H1 (cell line): ENCODE measurements around the gene AP1S3.

ENCODE experiments used
- CBX8 ChIP-seq: fragments of 300-800, 300-1000 bp; sonication (generic); IDR thresholded peaks from 2 replicates; pipeline ENCODE4 v1.7.1; 2016; ENCODE audit warnings: low read depth, low read length, borderline replicate concordance
- CTBP2 ChIP-seq: IDR thresholded peaks from 2 replicates; pipeline ENCODE4 v1.7.0; 2011; ENCODE audit warnings: borderline replicate concordance, mild to moderate bottlenecking, moderate library complexity, mixed read lengths, low read length; ENCODE audit not compliant: insufficient read depth, insufficient read length
- EP300 ChIP-seq, 2 experiments: IDR thresholded peaks; 1 replicate in 1 of 2; 2 replicates in 1 of 2; pipeline ENCODE4 v1.6.1; 2011 to 2012; ENCODE audit warnings: low read depth in 2 of 2, low read length in 2 of 2, mild to moderate bottlenecking in 2 of 2, borderline replicate concordance in 1 of 2, inconsistent platforms in 1 of 2, moderate library complexity in 1 of 2
- RAD21 ChIP-seq, 2 experiments: IDR thresholded peaks in 1 of 2; conservative IDR thresholded peaks in 1 of 2; 2 replicates each; pipeline ENCODE4 v1.6.1; 2011; ENCODE audit warnings: low read depth in 2 of 2, low read length in 2 of 2, improper control_type of control experiment in 1 of 2, inconsistent platforms in 1 of 2, mild to moderate bottlenecking in 1 of 2, moderate library complexity in 1 of 2
- RNF2 ChIP-seq: fragments of 200-900, 300-1000 bp; sonication (generic); IDR thresholded peaks from 2 replicates; pipeline ENCODE4 v1.7.1; 2016; ENCODE audit warnings: borderline replicate concordance, low read depth, mild to moderate bottlenecking, antibody characterized with exemption, low read length; ENCODE audit not compliant: poor library complexity, severe bottlenecking; ENCODE audit errors: missing control alignments
- SIN3A ChIP-seq, 2 experiments: IDR thresholded peaks in 1 of 2; conservative IDR thresholded peaks in 1 of 2; 2 replicates each; pipeline ENCODE4 v1.6.1; 2011 to 2012; ENCODE audit warnings: low read length in 2 of 2, improper control_type of control experiment in 1 of 2, low read depth in 1 of 2, mild to moderate bottlenecking in 1 of 2
- YY1 ChIP-seq: IDR thresholded peaks from 2 replicates; pipeline ENCODE4 v1.6.1; 2011; ENCODE audit warnings: low read depth, mild to moderate bottlenecking, low read length
- TF ChIP-seq, protein P1 (sequence below), 3 experiments: IDR thresholded peaks; 1 replicate in 2 of 3; 2 replicates in 1 of 3; pipeline versions ENCODE4 v1.5.1 to v1.6.1; 2011; ENCODE audit warnings: low read length in 3 of 3, mild to moderate bottlenecking in 3 of 3, inconsistent platforms in 2 of 3, low read depth in 1 of 3, moderate library complexity in 1 of 3; ENCODE audit not compliant: insufficient read depth in 1 of 3; ENCODE audit errors: control extremely low read depth in 1 of 3
- TF ChIP-seq, protein P2 (sequence below): IDR thresholded peaks from 2 replicates; pipeline ENCODE4 v1.6.1; 2011; ENCODE audit warnings: low read length, improper control_type of control experiment

DNA sequence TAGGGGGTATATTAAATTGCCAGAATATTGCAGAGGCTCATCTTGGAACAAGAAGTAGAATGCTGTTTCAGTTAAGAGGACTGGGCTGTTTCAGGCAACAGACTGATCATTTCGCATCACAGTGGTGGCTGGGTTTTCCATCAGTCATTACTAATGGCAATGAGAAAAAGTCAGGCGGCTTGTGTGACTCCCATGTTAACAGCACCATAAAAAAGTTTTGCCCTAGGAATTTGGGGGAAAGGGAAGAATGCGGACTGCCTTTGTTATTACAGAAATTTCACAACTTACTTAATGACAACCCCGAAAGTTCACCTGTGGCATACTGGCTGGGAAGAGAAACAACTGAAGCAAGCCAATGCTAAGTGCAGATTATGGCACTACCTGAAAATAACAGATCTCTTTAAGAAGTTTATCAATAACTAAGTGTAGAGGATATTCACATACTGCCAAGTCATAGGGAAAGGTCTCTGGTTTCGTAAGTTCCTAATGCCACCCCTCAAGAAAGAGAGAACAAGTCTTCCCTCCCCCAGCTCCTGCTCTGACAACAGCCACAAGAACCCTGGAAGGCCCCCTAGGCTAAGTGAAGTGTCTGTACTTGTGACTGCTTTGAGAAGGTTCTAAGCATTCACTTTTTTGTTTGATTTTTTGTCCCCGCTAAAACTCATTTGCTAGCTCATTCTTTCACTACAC is 40.5 kb upstream of the AP1S3 start:
- TF ChIP-seq RAD21 (IDR thresholded peaks at IDR 0.05 in 1 of 2, conservative IDR thresholded peaks at IDR 0.05 in 1 of 2; ENCODE audit: low read depth in 2 of 2, low read length in 2 of 2) (no peak), YY1 (no peak), CTBP2 (no peak), SIN3A (conservative IDR thresholded peaks at IDR 0.05 in 1 of 2, IDR thresholded peaks at IDR 0.05 in 1 of 2; ENCODE audit: low read depth in 1 of 2, low read length in 2 of 2) (no peak), EP300 (IDR thresholded peaks at IDR 0.05; ENCODE audit: borderline replicate concordance in 1 of 2, low read depth in 2 of 2, low read length in 2 of 2) (no peak), RNF2 (no peak), CBX8 (no peak)
- TF ChIP-seq, protein P1, sequence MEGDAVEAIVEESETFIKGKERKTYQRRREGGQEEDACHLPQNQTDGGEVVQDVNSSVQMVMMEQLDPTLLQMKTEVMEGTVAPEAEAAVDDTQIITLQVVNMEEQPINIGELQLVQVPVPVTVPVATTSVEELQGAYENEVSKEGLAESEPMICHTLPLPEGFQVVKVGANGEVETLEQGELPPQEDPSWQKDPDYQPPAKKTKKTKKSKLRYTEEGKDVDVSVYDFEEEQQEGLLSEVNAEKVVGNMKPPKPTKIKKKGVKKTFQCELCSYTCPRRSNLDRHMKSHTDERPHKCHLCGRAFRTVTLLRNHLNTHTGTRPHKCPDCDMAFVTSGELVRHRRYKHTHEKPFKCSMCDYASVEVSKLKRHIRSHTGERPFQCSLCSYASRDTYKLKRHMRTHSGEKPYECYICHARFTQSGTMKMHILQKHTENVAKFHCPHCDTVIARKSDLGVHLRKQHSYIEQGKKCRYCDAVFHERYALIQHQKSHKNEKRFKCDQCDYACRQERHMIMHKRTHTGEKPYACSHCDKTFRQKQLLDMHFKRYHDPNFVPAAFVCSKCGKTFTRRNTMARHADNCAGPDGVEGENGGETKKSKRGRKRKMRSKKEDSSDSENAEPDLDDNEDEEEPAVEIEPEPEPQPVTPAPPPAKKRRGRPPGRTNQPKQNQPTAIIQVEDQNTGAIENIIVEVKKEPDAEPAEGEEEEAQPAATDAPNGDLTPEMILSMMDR (IDR thresholded peaks at IDR 0.05; ENCODE audit: control extremely low read depth in 1 of 3, insufficient read depth in 1 of 3, low read depth in 1 of 3, low read length in 3 of 3) = no peak
- TF ChIP-seq, protein P2, sequence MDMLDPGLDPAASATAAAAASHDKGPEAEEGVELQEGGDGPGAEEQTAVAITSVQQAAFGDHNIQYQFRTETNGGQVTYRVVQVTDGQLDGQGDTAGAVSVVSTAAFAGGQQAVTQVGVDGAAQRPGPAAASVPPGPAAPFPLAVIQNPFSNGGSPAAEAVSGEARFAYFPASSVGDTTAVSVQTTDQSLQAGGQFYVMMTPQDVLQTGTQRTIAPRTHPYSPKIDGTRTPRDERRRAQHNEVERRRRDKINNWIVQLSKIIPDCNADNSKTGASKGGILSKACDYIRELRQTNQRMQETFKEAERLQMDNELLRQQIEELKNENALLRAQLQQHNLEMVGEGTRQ = no peak
